H1 (cell line): Measurements from ENCODE around the gene SSRP1.

Source experiments
- CTCF ChIP-seq, 3 experiments: IDR thresholded peaks; 1 replicate in 2 of 3; 2 replicates in 1 of 3; pipeline versions ENCODE4 v1.5.1 to v1.6.1; 2011; ENCODE audit warnings: low read length in 3 of 3, mild to moderate bottlenecking in 3 of 3, inconsistent platforms in 2 of 3, low read depth in 1 of 3, moderate library complexity in 1 of 3; ENCODE audit not compliant: insufficient read depth in 1 of 3; ENCODE audit errors: control extremely low read depth in 1 of 3
- POLR2A ChIP-seq, 2 experiments: IDR thresholded peaks; 1 replicate in 1 of 2; 2 replicates in 1 of 2; pipeline ENCODE4 v1.6.1; 2011; ENCODE audit warnings: low read depth in 2 of 2, low read length in 2 of 2, mild to moderate bottlenecking in 2 of 2; ENCODE audit errors: control extremely low read depth in 1 of 2

GRCh38 chr11:57338142-57338541 lies 2.5 kb upstream of the SSRP1 start, which contains the start of gene P2RX3:
- TF ChIP-seq POLR2A (IDR thresholded peaks at IDR 0.05; ENCODE audit: control extremely low read depth in 1 of 2, low read depth in 2 of 2, low read length in 2 of 2) (no peak), CTCF (IDR thresholded peaks at IDR 0.05; ENCODE audit: control extremely low read depth in 1 of 3, insufficient read depth in 1 of 3, low read depth in 1 of 3, low read length in 3 of 3) (no peak)
